Gastrocnemius medialis (tissue), 4 donors: Measurements from ENCODE around the gene HMX2. TPM values are rescaled to one million over a fixed set of nuclear protein-coding genes. Genes with fewer than 3 reads are reported as not detected.

Source experiments
- ATAC-seq, 2 donors: fragments of 150-250 bp; one replicate each; pipeline ENCODE4 v1.9.1; 2016
- DNase-seq, 2 donors: peaks; one replicate each; pipeline ENCODE4 v3.0.0-alpha.2; 2019
- H3K27ac ChIP-seq, 4 donors: fragments of 200-600 bp; sonication (generic); 1 replicate in 1 of 4; 2 replicates in 3 of 4; pipeline ENCODE4 v1.5.1; 2016 to 2018; ENCODE audit warnings: mild to moderate bottlenecking in 2 of 4, moderate library complexity in 1 of 4
- H3K27me3 ChIP-seq, 3 donors: fragments of 200-600 bp; sonication (generic) in 2 of 3; 1 replicate in 1 of 3; 2 replicates in 2 of 3; pipeline versions ENCODE4 v1.5.1 to v1.6.0; 2016 to 2019; ENCODE audit warnings: mild to moderate bottlenecking in 1 of 3, moderate library complexity in 1 of 3
- H3K36me3 ChIP-seq, 2 donors: fragments of 200-600 bp; sonication (generic) in 1 of 2; one replicate each; pipeline ENCODE4 v1.5.1; 2017 to 2018
- H3K4me1 ChIP-seq, 2 donors: fragments of 200-600 bp; sonication (generic) in 1 of 2; one replicate each; pipeline ENCODE4 v1.5.1; 2016 to 2017; ENCODE audit warnings: mild to moderate bottlenecking in 2 of 2
- H3K4me3 ChIP-seq, 4 donors: fragments of 200-600 bp; sonication (generic) in 3 of 4; 1 replicate in 1 of 4; 2 replicates in 3 of 4; pipeline ENCODE4 v1.5.1; 2016 to 2019; ENCODE audit warnings: mild to moderate bottlenecking in 2 of 4
- H3K9me3 ChIP-seq, 3 donors: fragments of 200-600 bp; sonication (generic) in 2 of 3; 1 replicate in 1 of 3; 2 replicates in 2 of 3; pipeline ENCODE4 v1.5.1; 2016 to 2019
- POLR2A ChIP-seq, 2 donors: fragments of 450-650 bp; IDR thresholded peaks; one replicate each; pipeline ENCODE4 v1.6.1; 2017; ENCODE audit warnings: antibody characterized with exemption in 2 of 2, mild to moderate bottlenecking in 2 of 2, moderate library complexity in 2 of 2
- in situ Hi-C, 4 donors: fragments of 200-750 bp; cut with MboI; loops; one replicate each; pipeline versions ENCODE4 v1.15.0 to v1.8.0; 2017; ENCODE audit warnings: low sequenced_read_pairs in 4 of 4
- intact Hi-C: fragments of 100-400 bp; cut with DNase I; formaldehyde crosslinking; loops from one replicate; pipeline ENCODE4 v1.15.1; 2023; ENCODE audit warnings: low total_unique reads
- total RNA-seq, 4 donors: library from RNA; depleted of rRNA; stranded (reverse); fragments of >200 nt; gene quantifications; one replicate each; pipeline versions ENCODE4 v1.1.0 to v1.2.3, GENCODE V29; 2016
- TF ChIP-seq, protein P1 (sequence below), 5 experiments: fragments of 450-650 bp in 3 of 5; fragments of 200-600 bp in 2 of 5; sonication (generic) in 2 of 5; IDR thresholded peaks in 4 of 5; conservative IDR thresholded peaks in 1 of 5; 1 replicate in 4 of 5; 2 replicates in 1 of 5; pipeline ENCODE4 v1.5.1; 2016 to 2019; ENCODE audit warnings: antibody characterized with exemption in 5 of 5, mild to moderate bottlenecking in 3 of 5, moderate library complexity in 3 of 5

The HMX2 gene, protein sequence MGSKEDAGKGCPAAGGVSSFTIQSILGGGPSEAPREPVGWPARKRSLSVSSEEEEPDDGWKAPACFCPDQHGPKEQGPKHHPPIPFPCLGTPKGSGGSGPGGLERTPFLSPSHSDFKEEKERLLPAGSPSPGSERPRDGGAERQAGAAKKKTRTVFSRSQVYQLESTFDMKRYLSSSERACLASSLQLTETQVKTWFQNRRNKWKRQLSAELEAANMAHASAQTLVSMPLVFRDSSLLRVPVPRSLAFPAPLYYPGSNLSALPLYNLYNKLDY
- not detected for total RNA-seq

DNA sequence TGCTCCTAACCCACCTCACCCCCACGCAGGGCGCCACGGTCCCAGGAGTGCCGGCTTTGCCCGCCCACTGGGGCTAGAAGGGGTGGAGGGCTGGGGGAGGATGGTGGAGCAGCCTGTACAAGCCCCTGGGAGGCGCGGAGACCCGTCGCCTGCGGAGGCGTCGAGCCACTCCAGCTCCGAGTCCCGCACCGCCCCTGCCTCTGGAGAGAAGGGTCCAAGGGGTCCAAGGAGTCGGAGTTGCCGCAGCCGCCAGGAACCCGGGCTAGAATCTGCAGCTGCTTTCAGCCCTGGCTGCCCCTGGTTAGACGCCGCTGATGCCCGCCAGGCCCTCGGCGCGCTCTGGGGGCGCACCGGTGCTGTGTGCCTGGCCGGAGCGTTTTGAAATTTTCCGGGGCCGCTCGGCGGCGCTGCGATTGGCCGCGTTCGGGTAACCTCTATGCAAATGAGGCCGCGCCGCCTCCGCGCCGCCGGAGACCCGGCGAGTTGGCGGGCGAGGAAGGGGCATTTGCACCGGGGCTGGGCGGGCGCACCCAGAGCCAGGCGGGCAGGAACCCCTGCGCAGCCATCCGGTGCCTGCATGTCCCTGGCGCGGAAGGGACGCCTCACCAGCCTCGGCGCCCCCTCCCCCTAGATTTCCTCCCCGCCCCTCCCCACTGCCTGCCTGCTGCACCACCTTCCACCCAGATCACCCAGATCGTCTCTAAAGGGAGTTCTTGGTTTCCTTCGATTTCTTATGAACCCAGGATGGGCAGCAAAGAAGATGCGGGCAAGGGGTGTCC is at the start of gene HMX2:
HMX2 (plus strand) TSS at position 502 of the 779 bp plus-strand sequence; CDS start at position 745, 243 bp downstream.
- Histone ChIP-seq H3K27me3 (peaks cover 99 to 100% (median 100%) of the 10 kb centered on the region in 3 donors), H3K4me3 (peak within 1 kb of the TSS in 1 of 4 donors; percentile 20), H3K9me3 (no peaks in the 10 kb centered on the region), H3K27ac (no peak within 1 kb of the TSS), H3K36me3 (no peaks in the 10 kb centered on the region), H3K4me1 (peaks cover 12 to 35% of the 10 kb centered on the region in 2 donors)
- no peak for TF ChIP-seq POLR2A (IDR thresholded peaks at IDR 0.05)
- TF ChIP-seq, protein P1, sequence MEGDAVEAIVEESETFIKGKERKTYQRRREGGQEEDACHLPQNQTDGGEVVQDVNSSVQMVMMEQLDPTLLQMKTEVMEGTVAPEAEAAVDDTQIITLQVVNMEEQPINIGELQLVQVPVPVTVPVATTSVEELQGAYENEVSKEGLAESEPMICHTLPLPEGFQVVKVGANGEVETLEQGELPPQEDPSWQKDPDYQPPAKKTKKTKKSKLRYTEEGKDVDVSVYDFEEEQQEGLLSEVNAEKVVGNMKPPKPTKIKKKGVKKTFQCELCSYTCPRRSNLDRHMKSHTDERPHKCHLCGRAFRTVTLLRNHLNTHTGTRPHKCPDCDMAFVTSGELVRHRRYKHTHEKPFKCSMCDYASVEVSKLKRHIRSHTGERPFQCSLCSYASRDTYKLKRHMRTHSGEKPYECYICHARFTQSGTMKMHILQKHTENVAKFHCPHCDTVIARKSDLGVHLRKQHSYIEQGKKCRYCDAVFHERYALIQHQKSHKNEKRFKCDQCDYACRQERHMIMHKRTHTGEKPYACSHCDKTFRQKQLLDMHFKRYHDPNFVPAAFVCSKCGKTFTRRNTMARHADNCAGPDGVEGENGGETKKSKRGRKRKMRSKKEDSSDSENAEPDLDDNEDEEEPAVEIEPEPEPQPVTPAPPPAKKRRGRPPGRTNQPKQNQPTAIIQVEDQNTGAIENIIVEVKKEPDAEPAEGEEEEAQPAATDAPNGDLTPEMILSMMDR (IDR thresholded peaks at IDR 0.05 in 4 of 5, conservative IDR thresholded peaks at IDR 0.05 in 1 of 5), result no peak
- in situ Hi-C loops, result no loop called here
- DNase-seq (no peak), ATAC-seq (no peak)
- intact Hi-C loops, result no loop called here

DNA sequence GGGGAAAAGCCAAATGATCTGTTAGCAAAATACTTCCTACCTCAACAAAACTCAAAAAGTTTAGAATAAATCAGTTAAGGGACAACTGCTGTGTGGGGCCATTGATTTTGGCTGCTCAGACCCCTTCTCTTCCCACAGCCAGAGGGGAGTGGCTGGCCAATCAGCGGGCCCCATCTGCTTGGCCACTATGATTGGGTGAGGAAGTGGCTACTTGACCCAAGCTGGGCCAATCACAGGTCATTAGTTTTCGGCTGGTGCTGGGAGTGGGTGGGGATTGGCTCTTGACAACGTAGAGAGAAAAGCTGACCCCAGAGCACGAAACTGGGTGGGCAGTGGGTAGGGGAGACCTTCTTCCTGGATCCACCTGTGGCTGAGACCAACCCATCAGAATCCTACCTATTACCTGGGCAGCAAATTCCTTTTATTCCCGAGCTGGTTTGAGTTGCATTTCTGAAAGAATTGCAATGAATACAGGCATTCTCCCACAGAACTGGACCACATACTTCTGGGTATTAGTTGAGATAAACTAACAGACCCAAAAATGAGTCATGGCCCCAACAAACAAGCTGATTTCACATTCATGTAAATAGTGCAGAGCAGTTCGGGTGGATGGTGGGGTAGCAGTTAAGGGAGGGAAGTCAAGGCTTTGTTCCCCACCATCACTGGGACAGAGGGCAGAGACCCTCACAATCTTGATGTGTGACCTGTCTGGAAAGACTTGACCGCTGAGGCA is 47.7 kb upstream of the HMX2 start:
- TF ChIP-seq POLR2A (IDR thresholded peaks at IDR 0.05), result no peak
- TF ChIP-seq, protein P1 (IDR thresholded peaks at IDR 0.05 in 4 of 5, conservative IDR thresholded peaks at IDR 0.05 in 1 of 5), result no peak
- DNase-seq, result no peak
- Histone ChIP-seq H3K27me3 (peaks cover 0 to 3% (median 0%) of the 10 kb centered on the region in 3 donors), H3K9me3 (no peaks in the 10 kb centered on the region), H3K4me1 (no peaks in the 10 kb centered on the region), H3K27ac (no peak overlapping the region), H3K4me3 (no peak overlapping the region), H3K36me3 (no peaks in the 10 kb centered on the region)
- ATAC-seq, result no peak
- intact Hi-C loops (no loop called here), in situ Hi-C loops (no loop called here)

DNA sequence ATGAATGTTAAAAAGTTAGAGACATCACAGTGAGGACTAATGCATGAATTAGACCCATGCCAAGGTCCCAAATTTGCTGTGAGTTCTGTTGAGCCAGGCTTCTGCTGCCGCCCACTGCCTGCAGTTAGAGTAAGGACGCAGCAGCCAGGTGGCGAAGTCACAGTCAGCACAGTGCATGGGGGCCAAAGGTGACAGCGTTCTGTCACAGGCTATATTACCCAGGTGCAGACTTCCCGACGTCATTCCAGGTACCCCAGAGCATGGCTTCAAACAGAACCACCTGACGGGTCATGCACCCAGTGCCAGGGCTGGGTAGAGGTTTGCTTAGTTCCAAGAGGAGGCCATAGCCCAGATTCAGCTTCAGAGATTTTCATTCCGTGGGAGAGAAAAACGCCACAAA is 46.1 kb upstream of the HMX2 start:
- ATAC-seq, result no peak
- in situ Hi-C loops, result no loop called here
- Histone ChIP-seq H3K27me3 (no peaks in the 10 kb centered on the region), H3K36me3 (no peaks in the 10 kb centered on the region), H3K4me1 (no peaks in the 10 kb centered on the region), H3K27ac (no peak overlapping the region), H3K4me3 (no peak overlapping the region), H3K9me3 (no peaks in the 10 kb centered on the region)
- intact Hi-C loops, result no loop called here
- DNase-seq, result no peak
- TF ChIP-seq, protein P1 (IDR thresholded peaks at IDR 0.05 in 4 of 5, conservative IDR thresholded peaks at IDR 0.05 in 1 of 5), result no peak
- TF ChIP-seq POLR2A (IDR thresholded peaks at IDR 0.05), result no peak

DNA sequence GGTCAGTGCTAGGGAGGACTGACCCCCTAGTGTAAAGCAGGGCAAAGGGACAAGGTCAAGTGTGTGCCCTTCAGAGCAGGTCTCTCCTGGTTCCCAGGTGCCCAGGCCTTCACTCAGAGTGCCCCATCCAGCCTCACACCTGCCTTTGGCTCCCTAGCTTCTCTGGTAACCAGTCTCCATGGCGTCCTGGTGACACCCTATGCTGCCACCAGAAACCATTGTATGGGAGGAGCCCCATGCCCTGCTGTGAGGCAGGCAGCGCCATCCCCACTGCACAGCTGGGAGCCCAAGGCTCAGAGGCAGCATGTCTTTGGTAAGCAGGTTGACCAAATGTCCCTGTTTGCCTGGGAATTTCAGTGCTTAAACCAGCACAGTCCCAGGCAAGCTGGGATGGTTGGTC is 45.3 kb upstream of the HMX2 start:
- DNase-seq (no peak), ATAC-seq (no peak)
- Histone ChIP-seq H3K4me1 (no peaks in the 10 kb centered on the region), H3K27me3 (no peaks in the 10 kb centered on the region), H3K4me3 (no peak overlapping the region), H3K36me3 (no peaks in the 10 kb centered on the region), H3K9me3 (no peaks in the 10 kb centered on the region), H3K27ac (no peak overlapping the region)
- intact Hi-C loops (no loop called here), in situ Hi-C loops (no loop called here)
- no peak for TF ChIP-seq POLR2A (IDR thresholded peaks at IDR 0.05)
- TF ChIP-seq, protein P1 (IDR thresholded peaks at IDR 0.05 in 4 of 5, conservative IDR thresholded peaks at IDR 0.05 in 1 of 5), result no peak
